ENCODE data around the gene ZBTB20. TPM values are rescaled to one million over a fixed set of nuclear protein-coding genes. Genes with fewer than 3 reads are reported as not detected.

ZBTB20 gene
- total RNA-seq, 4 donors from 2014 or later = 69.9 to 112 (median 80.8) TPM

DNA sequence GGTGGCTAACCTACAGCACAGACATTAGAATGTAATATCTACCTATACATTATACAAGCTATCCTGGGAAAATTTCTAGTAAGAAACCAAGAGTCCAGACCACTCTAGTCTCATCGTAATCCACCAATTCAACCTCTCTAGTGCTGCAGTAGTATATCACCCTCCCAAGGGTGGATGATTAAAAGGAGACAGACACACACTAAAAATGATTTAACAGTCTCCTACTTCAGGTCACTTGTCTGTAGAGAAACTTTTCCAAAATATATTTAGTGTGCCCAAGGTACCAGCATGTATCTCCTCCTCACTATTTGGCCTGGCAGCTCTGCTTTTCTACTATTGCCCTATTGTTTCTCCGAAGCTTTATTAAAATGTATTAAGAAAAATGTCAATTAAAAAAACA lies 45.0 kb downstream of the ZBTB20 start:
- peaks cover 14 to 40% (median 32%) of the 10 kb centered on the region in 4 donors for H3K4me1 ChIP-seq
- TF ChIP-seq POLR2A (IDR thresholded peaks at IDR 0.05; ENCODE audit: low read depth) (no peak), EP300 (IDR thresholded peaks at IDR 0.05) (no peak), POLR2AphosphoS5 (IDR thresholded peaks at IDR 0.05) (no peak)
- TF ChIP-seq, protein P1, sequence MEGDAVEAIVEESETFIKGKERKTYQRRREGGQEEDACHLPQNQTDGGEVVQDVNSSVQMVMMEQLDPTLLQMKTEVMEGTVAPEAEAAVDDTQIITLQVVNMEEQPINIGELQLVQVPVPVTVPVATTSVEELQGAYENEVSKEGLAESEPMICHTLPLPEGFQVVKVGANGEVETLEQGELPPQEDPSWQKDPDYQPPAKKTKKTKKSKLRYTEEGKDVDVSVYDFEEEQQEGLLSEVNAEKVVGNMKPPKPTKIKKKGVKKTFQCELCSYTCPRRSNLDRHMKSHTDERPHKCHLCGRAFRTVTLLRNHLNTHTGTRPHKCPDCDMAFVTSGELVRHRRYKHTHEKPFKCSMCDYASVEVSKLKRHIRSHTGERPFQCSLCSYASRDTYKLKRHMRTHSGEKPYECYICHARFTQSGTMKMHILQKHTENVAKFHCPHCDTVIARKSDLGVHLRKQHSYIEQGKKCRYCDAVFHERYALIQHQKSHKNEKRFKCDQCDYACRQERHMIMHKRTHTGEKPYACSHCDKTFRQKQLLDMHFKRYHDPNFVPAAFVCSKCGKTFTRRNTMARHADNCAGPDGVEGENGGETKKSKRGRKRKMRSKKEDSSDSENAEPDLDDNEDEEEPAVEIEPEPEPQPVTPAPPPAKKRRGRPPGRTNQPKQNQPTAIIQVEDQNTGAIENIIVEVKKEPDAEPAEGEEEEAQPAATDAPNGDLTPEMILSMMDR (IDR thresholded peaks at IDR 0.05) = no peak
- no peaks in the 10 kb centered on the region for H3K27me3 ChIP-seq
- intact Hi-C loops (cut with DNase I) = loop anchor here (5.0 kb wide), 1 partner anchor 275 kb away; no protein-coding TSS in a partner anchor
- 96% methylated on average over 2 of the region's 2 CpGs for WGBS
- H3K36me3 ChIP-seq = peaks cover 0 to 5% (median 0%) of the 10 kb centered on the region in 4 donors
- no peak for DNase-seq (ENCODE audit: extremely low spot score)
- no peak overlapping the region for H3K4me3 ChIP-seq
- H3K9me3 ChIP-seq = no peaks in the 10 kb centered on the region
- H3K27ac ChIP-seq (replicated peaks in 1 of 4) = no peak overlapping the region

DNA sequence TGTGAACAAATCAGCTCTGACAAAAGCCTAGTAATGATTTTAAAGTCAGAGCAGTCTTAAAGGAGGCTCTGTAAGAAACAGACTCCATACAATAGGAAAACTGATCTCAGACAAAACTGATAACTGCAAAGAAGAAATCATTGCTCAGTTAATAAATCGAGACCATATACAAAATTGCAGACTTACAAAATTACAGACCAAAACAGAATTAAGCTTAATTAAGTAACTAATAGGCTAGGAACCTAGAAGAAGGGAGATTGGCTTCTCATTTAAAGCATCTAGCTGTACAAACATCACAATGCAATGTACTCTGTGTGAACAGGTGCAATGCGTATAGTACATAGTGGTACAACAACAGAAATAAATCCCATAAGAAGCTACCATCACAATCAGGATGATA lies 46.3 kb downstream of the ZBTB20 start:
- Histone ChIP-seq H3K27me3 (no peaks in the 10 kb centered on the region), H3K4me1 (peaks cover 16 to 40% (median 36%) of the 10 kb centered on the region in 4 donors), H3K9me3 (no peaks in the 10 kb centered on the region), H3K36me3 (peaks cover 0 to 3% (median 0%) of the 10 kb centered on the region in 4 donors), H3K4me3 (peak overlapping the region in 3 of 4 donors; percentile 42 to 46 (median 45)), H3K27ac (replicated peaks in 1 of 4) (peak overlapping the region in 3 of 4 donors; percentile 43 to 68 (median 66))
- TF ChIP-seq POLR2AphosphoS5 (IDR thresholded peaks at IDR 0.05) (no peak), POLR2A (IDR thresholded peaks at IDR 0.05; ENCODE audit: low read depth) (no peak)
- TF ChIP-seq, protein P1 (IDR thresholded peaks at IDR 0.05) = no peak
- intact Hi-C loops (cut with DNase I) = loop anchor here (5.0 kb wide), 1 partner anchor 274 kb away; no protein-coding TSS in a partner anchor
- WGBS = 60% methylated on average over 2 of the region's 2 CpGs
- DNase-seq (ENCODE audit: extremely low spot score) = no peak

DNA sequence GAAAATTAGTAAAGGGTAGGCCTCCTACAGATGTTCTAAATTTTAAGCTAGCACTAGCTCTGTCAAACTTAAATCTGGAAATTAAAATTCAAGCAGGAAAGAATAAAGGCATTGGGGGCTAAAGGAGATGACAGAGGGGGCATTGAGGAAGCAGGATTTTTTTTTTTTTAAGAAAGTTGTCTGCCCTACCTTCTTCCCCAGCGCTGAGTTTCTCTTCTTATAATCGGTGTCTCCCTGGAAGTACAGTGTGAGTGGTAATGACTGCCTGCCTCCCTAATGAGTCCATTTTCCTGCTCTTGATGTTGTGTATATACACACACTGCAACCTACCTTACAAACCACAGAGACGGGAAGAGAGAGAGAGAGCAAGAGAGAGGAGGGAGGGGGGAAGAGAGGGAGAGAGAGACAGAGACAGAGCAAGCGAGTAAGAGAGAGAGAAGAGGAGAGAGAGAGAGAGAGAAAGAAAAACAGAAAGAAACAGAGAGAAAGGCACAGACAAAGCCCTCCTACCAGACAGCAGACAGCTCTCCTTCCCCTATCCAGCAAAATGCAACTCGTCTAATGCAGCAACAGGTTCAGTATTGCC lies 47.0 kb downstream of the ZBTB20 start:
- Histone ChIP-seq H3K4me1 (peaks cover 23 to 47% (median 42%) of the 10 kb centered on the region in 4 donors), H3K9me3 (no peaks in the 10 kb centered on the region), H3K36me3 (peaks cover 0 to 3% (median 0%) of the 10 kb centered on the region in 4 donors), H3K27me3 (no peaks in the 10 kb centered on the region), H3K4me3 (peak overlapping the region; percentile 42 to 46 (median 46)), H3K27ac (replicated peaks in 1 of 4) (peak overlapping the region; percentile 43 to 70 (median 67))
- WGBS = 4% methylated on average over 5 of the region's 5 CpGs
- intact Hi-C loops (cut with DNase I) = loop anchor here (5.0 to 10.0 kb wide), 3 partner anchors 45 to 718 kb away; partner anchors contain the start of gene ZBTB20
- DNase-seq (ENCODE audit: extremely low spot score) = no peak
- TF ChIP-seq, protein P1 (IDR thresholded peaks at IDR 0.05) = no peak
- TF ChIP-seq POLR2A (IDR thresholded peaks at IDR 0.05; ENCODE audit: low read depth) (no peak), POLR2AphosphoS5 (IDR thresholded peaks at IDR 0.05) (no peak), EP300 (IDR thresholded peaks at IDR 0.05) (no peak)

DNA sequence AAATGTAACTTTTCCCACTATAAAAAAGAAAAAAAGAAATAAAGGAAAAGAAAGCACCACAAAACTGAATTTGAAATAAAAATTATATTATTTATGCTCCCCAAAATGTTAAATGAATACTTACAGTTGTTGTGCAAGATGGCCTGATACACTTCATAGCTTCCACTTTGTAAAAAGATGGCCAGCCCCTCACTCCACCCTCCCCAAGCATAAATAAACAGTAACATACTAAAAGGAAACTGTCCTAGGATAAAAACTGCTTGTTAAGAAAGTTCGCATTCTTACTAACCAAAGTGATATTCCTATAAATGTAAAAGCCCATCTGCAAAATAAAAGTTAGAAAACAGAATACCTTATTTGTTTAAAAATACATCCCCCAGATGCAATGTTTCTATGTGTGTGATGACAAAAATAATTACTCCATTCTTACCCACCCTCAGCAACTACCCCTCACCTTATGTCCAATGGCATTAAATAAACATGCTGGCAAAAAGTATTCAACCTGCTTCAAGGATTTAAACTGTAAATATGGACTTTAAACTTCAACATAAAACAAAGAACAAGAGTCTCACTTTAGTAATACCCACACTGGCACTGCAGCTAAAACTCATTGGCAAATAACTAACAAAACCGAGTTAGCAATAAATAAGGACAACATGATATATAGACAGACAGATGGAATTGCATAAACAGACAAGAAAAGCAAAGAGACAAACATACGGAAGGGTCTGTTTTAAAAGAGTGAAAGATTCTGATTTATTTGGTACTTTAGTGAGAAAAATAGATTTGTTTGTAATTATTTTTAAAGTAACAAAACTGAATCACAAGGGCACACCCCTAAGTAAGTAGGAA lies 47.7 kb downstream of the ZBTB20 start:
- TF ChIP-seq POLR2AphosphoS5 (IDR thresholded peaks at IDR 0.05) (no peak), POLR2A (IDR thresholded peaks at IDR 0.05; ENCODE audit: low read depth) (no peak), EP300 (IDR thresholded peaks at IDR 0.05) (no peak)
- TF ChIP-seq, protein P1 (IDR thresholded peaks at IDR 0.05) = no peak
- peak overlapping the region; percentile 42 to 46 (median 46) for H3K4me3 ChIP-seq
- peaks cover 26 to 50% (median 42%) of the 10 kb centered on the region in 4 donors for H3K4me1 ChIP-seq
- H3K27me3 ChIP-seq = no peaks in the 10 kb centered on the region
- H3K27ac ChIP-seq (replicated peaks in 1 of 4) = peak overlapping the region; percentile 43 to 70 (median 67)
- no peaks in the 10 kb centered on the region for H3K9me3 ChIP-seq
- intact Hi-C loops (cut with DNase I) = loop anchor here (5.0 to 10.0 kb wide), 2 partner anchors 45 to 717 kb away; partner anchors contain the start of gene ZBTB20
- DNase-seq (ENCODE audit: extremely low spot score) = no peak
- WGBS = 26% methylated on average over 3 of the region's 3 CpGs
- peaks cover 0 to 3% (median 0%) of the 10 kb centered on the region in 4 donors for H3K36me3 ChIP-seq

Data from esophagus muscularis mucosa (tissue), 4 donors.